GM19438 (cell line): Measurements from ENCODE around the gene PNMA6A.
"Not testable (repeated sequence)": the region's sequence is repeated elsewhere in the genome, so short reads cannot be mapped to it uniquely, and the experiment has no call there.

Experiments used
- ATAC-seq: cut with Tn5 transposase; IDR thresholded peaks from one replicate; pipeline ENCODE4 v1.9.1; 2021; ENCODE audit warnings: low read depth; ENCODE audit not compliant: unreplicated experiment

Gene PNMA6A

GRCh38 chrX:153071909-153072583 is at the start of gene PNMA6A:
TSS of gene PNMA6A (plus strand) at chrX:153072454. CDS start at chrX:153073063, 609 bp downstream.
- not testable (repeated sequence) for ATAC-seq

GRCh38 chrX:153026501-153026900 is 45.8 kb upstream of the PNMA6A start:
- ATAC-seq = not testable (repeated sequence)

- not testable (repeated sequence) for ATAC-seq
Measured at GRCh38 chrX:153028487-153028886, 43.8 kb upstream of the PNMA6A start.

GRCh38 chrX:153029162-153029561 is 43.1 kb upstream of the PNMA6A start:
- ATAC-seq = no peak

GRCh38 chrX:153029875-153030274 is 42.4 kb upstream of the PNMA6A start:
- no peak for ATAC-seq

GRCh38 chrX:153030801-153031200 is 41.5 kb upstream of the PNMA6A start:
- no peak for ATAC-seq

- peak; percentile 89 for ATAC-seq
Measured at GRCh38 chrX:153032397-153033118, 39.7 kb upstream of the PNMA6A start.

GRCh38 chrX:153049093-153049492 is 23.2 kb upstream of the PNMA6A start:
- no peak for ATAC-seq

GRCh38 chrX:153052534-153052933 is 19.7 kb upstream of the PNMA6A start:
- no peak for ATAC-seq

GRCh38 chrX:153055871-153056749 is 16.1 kb upstream of the PNMA6A start, which contains the start of gene PNMA3:
TSS of gene PNMA3 (plus strand) at chrX:153056470. CDS start at chrX:153057056, 586 bp downstream.
- no peak for ATAC-seq

GRCh38 chrX:153057281-153057680 is 15.0 kb upstream of the PNMA6A start:
- no peak for ATAC-seq

- no peak for ATAC-seq
Measured at GRCh38 chrX:153059191-153060094, 12.8 kb upstream of the PNMA6A start.

GRCh38 chrX:153060095-153060445 is 12.2 kb upstream of the PNMA6A start:
- no peak for ATAC-seq

GRCh38 chrX:153061732-153062131 is 10.5 kb upstream of the PNMA6A start:
- ATAC-seq = no peak

- no peak for ATAC-seq
Measured at GRCh38 chrX:153063315-153063714, 8.9 kb upstream of the PNMA6A start.

GRCh38 chrX:153064061-153064460 is 8.2 kb upstream of the PNMA6A start:
- ATAC-seq = no peak

- no peak for ATAC-seq
Measured at GRCh38 chrX:153065389-153065788, 6.9 kb upstream of the PNMA6A start.

GRCh38 chrX:153066402-153066801 is 5.9 kb upstream of the PNMA6A start:
- ATAC-seq = not testable (repeated sequence)

- not testable (repeated sequence) for ATAC-seq
Measured at GRCh38 chrX:153073331-153073730, 1.1 kb downstream of the PNMA6A start.
